H1 (cell line): Measurements from ENCODE around the gene HMGN1. TPM values are rescaled to one million over a fixed set of nuclear protein-coding genes. Genes with fewer than 3 reads are reported as not detected.

ENCODE experiments used
- BRCA1 ChIP-seq: IDR thresholded peaks from 2 replicates; pipeline ENCODE4 v1.6.1; 2012; ENCODE audit warnings: low read depth, low read length, improper control_type of control experiment
- GABPA ChIP-seq: IDR thresholded peaks from 2 replicates; pipeline ENCODE4 v1.6.1; 2011; ENCODE audit warnings: mild to moderate bottlenecking, low read length, moderate library complexity, borderline replicate concordance; ENCODE audit not compliant: insufficient read depth
- KDM4A ChIP-seq: IDR thresholded peaks from one replicate; pipeline ENCODE4 v1.7.1; 2012; ENCODE audit warnings: low read depth, mild to moderate bottlenecking, moderate library complexity, low read length, inconsistent platforms; ENCODE audit not compliant: severe bottlenecking
- KDM5A ChIP-seq: fragments of 200-600 bp; IDR thresholded peaks from 2 replicates; pipeline ENCODE4 v1.7.1; 2012; ENCODE audit warnings: mild to moderate bottlenecking, low read length, inconsistent platforms, mixed read lengths
- MAFK ChIP-seq: IDR thresholded peaks from 2 replicates; pipeline ENCODE4 v1.6.1; 2012; ENCODE audit warnings: low read depth, mild to moderate bottlenecking, improper control_type of control experiment, low read length
- POLR2AphosphoS5 ChIP-seq: IDR thresholded peaks from 2 replicates; pipeline ENCODE4 v1.6.1; 2011; ENCODE audit warnings: low read depth, low read length
- TAF7 ChIP-seq: optimal IDR thresholded peaks from 2 replicates; pipeline ENCODE3; 2011; ENCODE audit warnings: low read depth, mild to moderate bottlenecking, inconsistent platforms, low read length, moderate library complexity, borderline replicate concordance
- polyA plus RNA-seq, 7 experiments: library from polyadenylated mRNA; depleted of rRNA in 3 of 7; stranded (reverse) in 5 of 7; unstranded in 2 of 7; fragments of >200 nt in 5 of 7; fragments of 200-250 nt in 2 of 7; gene quantifications; 1 replicate in 5 of 7; 2 replicates in 1 of 7; 4 replicates in 1 of 7; pipeline versions ENCODE4 v1.2.1 to v1.2.3, GENCODE V29; 2011 to 2013; ENCODE audit warnings: missing spikeins in 2 of 7, mixed read lengths in 2 of 7
- total RNA-seq: library from RNA; stranded (reverse); fragmentation: NEBNext Ultra II Directional; extraction: Animal tissue kit (Norgen Biotek cat#: 25700); gene quantifications from 2 replicates; pipeline ENCODE4 v1.2.1, GENCODE V29; 2021
- TF ChIP-seq, protein P1 (sequence below): fragments of 300-600 bp; sonication (generic); IDR thresholded peaks from 2 replicates; pipeline ENCODE4 v1.7.1; 2012; ENCODE audit warnings: low read length, moderate library complexity, mild to moderate bottlenecking, inconsistent platforms; ENCODE audit not compliant: insufficient replicate concordance
- TF ChIP-seq, protein P2 (sequence below): IDR thresholded peaks from 2 replicates; pipeline ENCODE4 v1.6.1; 2011; ENCODE audit warnings: low read depth, mild to moderate bottlenecking, low read length; ENCODE audit not compliant: insufficient read depth

Gene HMGN1
- total and polyA plus RNA-seq, 2 of the 8 experiments (the other 6 are each of a cell fraction or from before 2014, with no cell fraction given), result 279 to 505 TPM

DNA sequence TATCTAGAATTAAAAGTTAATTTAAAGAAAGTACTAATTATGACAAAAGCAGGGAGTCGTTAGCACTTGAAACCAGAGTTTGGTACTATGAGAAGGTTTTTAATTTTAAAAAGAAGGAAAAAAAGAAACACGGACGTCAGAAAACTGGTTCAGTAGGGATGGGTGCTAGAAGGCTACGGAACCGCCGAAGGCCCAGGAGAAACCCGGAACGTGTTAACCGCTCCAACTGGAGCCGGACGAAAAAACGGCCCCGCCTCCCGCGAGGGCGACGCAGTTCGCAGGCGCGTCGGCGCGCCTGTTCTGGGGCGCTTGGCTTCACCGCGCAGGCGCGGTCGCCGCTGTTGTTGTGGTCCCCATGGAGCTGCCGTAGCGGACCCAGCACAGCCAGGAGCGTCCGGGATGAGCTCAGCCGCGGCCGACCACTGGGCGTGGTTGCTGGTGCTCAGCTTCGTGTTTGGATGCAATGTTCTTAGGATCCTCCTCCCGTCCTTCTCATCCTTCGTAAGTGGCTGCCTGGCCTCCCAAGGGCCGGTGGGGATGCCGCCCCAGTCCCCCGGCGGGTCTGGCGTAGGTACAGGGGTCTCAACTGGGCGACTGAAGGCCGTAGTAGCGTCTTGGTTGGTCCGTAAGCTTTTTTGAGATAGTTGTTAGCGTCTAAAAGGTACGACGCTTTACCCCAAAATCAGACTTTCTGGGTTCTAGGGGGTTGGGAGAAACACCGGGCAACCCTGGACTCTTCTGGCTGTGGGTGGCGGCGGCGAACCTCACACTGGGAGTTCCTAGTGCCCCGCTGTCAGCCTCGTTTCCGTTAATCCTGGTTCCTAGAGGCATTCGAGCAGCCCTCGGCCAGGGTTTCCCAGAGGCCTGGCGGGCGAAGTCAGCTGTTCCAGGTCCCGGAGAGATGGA is 31.4 kb upstream of the HMGN1 start (continued):
- TF ChIP-seq TAF7, result no peak
- no peak for TF ChIP-seq MAFK
- peak; percentile 52; the same call in 1 of the 2 replicates for TF ChIP-seq BRCA1
- TF ChIP-seq, protein P1, sequence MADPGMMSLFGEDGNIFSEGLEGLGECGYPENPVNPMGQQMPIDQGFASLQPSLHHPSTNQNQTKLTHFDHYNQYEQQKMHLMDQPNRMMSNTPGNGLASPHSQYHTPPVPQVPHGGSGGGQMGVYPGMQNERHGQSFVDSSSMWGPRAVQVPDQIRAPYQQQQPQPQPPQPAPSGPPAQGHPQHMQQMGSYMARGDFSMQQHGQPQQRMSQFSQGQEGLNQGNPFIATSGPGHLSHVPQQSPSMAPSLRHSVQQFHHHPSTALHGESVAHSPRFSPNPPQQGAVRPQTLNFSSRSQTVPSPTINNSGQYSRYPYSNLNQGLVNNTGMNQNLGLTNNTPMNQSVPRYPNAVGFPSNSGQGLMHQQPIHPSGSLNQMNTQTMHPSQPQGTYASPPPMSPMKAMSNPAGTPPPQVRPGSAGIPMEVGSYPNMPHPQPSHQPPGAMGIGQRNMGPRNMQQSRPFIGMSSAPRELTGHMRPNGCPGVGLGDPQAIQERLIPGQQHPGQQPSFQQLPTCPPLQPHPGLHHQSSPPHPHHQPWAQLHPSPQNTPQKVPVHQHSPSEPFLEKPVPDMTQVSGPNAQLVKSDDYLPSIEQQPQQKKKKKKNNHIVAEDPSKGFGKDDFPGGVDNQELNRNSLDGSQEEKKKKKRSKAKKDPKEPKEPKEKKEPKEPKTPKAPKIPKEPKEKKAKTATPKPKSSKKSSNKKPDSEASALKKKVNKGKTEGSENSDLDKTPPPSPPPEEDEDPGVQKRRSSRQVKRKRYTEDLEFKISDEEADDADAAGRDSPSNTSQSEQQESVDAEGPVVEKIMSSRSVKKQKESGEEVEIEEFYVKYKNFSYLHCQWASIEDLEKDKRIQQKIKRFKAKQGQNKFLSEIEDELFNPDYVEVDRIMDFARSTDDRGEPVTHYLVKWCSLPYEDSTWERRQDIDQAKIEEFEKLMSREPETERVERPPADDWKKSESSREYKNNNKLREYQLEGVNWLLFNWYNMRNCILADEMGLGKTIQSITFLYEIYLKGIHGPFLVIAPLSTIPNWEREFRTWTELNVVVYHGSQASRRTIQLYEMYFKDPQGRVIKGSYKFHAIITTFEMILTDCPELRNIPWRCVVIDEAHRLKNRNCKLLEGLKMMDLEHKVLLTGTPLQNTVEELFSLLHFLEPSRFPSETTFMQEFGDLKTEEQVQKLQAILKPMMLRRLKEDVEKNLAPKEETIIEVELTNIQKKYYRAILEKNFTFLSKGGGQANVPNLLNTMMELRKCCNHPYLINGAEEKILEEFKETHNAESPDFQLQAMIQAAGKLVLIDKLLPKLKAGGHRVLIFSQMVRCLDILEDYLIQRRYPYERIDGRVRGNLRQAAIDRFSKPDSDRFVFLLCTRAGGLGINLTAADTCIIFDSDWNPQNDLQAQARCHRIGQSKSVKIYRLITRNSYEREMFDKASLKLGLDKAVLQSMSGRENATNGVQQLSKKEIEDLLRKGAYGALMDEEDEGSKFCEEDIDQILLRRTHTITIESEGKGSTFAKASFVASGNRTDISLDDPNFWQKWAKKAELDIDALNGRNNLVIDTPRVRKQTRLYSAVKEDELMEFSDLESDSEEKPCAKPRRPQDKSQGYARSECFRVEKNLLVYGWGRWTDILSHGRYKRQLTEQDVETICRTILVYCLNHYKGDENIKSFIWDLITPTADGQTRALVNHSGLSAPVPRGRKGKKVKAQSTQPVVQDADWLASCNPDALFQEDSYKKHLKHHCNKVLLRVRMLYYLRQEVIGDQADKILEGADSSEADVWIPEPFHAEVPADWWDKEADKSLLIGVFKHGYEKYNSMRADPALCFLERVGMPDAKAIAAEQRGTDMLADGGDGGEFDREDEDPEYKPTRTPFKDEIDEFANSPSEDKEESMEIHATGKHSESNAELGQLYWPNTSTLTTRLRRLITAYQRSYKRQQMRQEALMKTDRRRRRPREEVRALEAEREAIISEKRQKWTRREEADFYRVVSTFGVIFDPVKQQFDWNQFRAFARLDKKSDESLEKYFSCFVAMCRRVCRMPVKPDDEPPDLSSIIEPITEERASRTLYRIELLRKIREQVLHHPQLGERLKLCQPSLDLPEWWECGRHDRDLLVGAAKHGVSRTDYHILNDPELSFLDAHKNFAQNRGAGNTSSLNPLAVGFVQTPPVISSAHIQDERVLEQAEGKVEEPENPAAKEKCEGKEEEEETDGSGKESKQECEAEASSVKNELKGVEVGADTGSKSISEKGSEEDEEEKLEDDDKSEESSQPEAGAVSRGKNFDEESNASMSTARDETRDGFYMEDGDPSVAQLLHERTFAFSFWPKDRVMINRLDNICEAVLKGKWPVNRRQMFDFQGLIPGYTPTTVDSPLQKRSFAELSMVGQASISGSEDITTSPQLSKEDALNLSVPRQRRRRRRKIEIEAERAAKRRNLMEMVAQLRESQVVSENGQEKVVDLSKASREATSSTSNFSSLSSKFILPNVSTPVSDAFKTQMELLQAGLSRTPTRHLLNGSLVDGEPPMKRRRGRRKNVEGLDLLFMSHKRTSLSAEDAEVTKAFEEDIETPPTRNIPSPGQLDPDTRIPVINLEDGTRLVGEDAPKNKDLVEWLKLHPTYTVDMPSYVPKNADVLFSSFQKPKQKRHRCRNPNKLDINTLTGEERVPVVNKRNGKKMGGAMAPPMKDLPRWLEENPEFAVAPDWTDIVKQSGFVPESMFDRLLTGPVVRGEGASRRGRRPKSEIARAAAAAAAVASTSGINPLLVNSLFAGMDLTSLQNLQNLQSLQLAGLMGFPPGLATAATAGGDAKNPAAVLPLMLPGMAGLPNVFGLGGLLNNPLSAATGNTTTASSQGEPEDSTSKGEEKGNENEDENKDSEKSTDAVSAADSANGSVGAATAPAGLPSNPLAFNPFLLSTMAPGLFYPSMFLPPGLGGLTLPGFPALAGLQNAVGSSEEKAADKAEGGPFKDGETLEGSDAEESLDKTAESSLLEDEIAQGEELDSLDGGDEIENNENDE, result no peak
- peak; percentile 57; the same call in 1 of the 2 replicates for TF ChIP-seq POLR2AphosphoS5
- TF ChIP-seq, protein P2, sequence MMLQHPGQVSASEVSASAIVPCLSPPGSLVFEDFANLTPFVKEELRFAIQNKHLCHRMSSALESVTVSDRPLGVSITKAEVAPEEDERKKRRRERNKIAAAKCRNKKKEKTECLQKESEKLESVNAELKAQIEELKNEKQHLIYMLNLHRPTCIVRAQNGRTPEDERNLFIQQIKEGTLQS, result no peak
- TF ChIP-seq KDM5A, result no peak
- peak; percentile 50 for TF ChIP-seq KDM4A
- no peak for TF ChIP-seq GABPA
